Stimulated activated memory B cell treated with anti-CD40 and anti-IgM and Interleukin-4, amounts not matched to agents 10 μg/mL and 1 μg/mL and 100 μg/mL, for 72 hours (primary cell): ENCODE measurements around the gene DNAJB1.

Source experiments
- ATAC-seq: fragments of 150-1000 bp; cut with Tn5 transposase; 2 replicates; pipeline ENCODE4 v1.10.0; 2021
- H3K27ac Mint-ChIP-seq: one replicate; pipeline ENCODE4 v1.8.0; 2022; ENCODE audit warnings: mild to moderate bottlenecking, mixed read lengths
- H3K27me3 Mint-ChIP-seq: one replicate; pipeline ENCODE4 v1.8.0; 2022; ENCODE audit warnings: mixed read lengths
- H3K36me3 Mint-ChIP-seq: one replicate; pipeline ENCODE4 v1.8.0; 2022; ENCODE audit warnings: mixed read lengths
- H3K4me1 Mint-ChIP-seq: one replicate; pipeline ENCODE4 v1.8.0; 2022; ENCODE audit warnings: mixed read lengths
- H3K4me3 Mint-ChIP-seq: one replicate; pipeline ENCODE4 v1.8.0; 2022; ENCODE audit warnings: mild to moderate bottlenecking, moderate library complexity, mixed read lengths
- H3K9me3 Mint-ChIP-seq: one replicate; pipeline ENCODE4 v1.8.0; 2022; ENCODE audit warnings: mixed read lengths

Gene DNAJB1

DNA sequence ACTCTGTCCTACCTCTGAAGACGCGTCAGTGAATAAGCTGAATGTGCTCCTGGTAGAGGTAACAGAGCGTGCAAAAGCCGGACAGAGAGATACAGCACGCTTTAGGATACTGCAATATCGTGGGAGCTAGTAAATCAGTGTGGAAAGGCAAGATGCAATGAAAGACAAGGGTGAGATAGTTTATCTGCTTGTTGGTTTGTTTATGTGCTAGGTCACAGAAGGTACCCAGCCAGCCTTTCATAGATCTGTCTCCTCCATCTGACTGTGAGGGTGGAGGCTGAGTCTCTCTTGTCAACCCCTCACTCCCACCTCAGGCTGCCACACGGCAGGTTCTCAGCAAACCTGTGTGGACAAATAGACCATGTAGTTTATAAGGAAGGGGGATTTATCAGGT, 21.4 kb downstream of the DNAJB1 start:
- Mint-ChIP-seq H3K9me3 (no peaks in the 10 kb centered on the region), H3K27ac (peak overlapping the region; percentile 72), H3K36me3 (peaks cover 6% of the 10 kb centered on the region), H3K4me1 (peaks cover 9% of the 10 kb centered on the region), H3K27me3 (no peaks in the 10 kb centered on the region), H3K4me3 (peak overlapping the region; percentile 82)
- ATAC-seq = no peak

DNA sequence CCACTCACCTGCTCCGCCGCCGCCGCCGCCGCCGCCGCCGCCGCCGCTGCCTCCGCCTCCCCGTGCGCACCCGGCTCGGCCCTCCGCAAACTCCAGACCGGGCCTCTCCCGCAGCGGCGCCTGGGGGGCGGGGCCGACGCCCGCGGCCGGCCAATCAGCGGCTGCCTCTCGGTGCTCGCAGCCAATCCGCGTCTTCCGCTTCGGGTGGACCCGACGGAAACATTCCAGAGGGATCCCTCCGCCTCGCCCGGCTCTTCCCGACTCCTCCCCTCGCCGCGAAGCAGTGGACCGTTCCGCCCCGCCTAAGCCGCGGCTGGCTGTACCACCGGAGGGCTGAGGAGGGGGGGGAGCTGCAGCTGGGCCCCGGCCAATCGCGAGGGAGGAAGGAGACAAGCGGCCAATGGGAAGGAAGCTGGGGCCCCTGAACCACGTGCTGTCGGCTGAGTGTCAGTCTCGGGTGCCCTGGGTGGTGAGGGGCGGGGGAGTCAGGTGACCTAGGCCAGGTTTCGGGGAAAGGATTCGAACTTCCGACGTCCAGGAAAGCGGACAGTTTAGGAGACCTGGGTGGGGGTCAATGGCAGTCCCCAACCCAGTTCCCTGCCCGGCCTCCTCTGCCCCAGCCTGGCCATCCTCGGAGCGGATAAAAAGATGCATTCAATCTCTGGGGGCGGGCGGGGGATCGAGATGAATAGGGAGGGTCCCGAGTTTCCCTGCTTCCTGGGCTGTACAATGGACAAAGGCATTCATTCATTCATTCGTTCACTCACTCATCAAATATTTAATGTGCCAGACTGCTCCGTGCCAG, 22.0 kb downstream of the DNAJB1 start, which contains the start of gene GIPC1:
GIPC1 (minus strand) TSS at position 99 of the 805 bp plus-strand sequence. CDS start 13,151 bp downstream, outside the sequence.
- H3K4me3 Mint-ChIP-seq = peak within 1 kb of the TSS; percentile 82
- H3K27me3 Mint-ChIP-seq = no peaks in the 10 kb centered on the region
- peaks cover 12% of the 10 kb centered on the region for H3K36me3 Mint-ChIP-seq

DNA sequence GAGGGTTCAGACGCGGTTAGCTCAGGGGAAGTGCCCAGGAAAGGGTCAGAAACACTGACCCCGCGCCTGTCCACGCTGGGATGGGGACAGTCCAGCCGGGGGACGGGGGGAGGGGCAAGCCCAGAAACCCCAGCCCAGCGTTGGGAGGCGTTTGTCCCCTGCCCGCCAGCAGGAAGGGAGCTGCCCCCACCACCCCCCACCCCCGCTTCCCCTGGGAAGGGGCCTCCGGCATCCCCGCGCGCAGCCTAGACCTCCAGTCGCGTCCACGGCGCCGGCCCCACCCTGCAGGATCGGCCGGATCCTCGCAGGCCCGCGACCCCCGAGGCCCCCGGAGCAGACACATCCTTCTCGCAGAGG, 22.5 kb downstream of the DNAJB1 start:
- Mint-ChIP-seq H3K9me3 (no peaks in the 10 kb centered on the region), H3K27me3 (no peaks in the 10 kb centered on the region), H3K4me1 (peaks cover 9% of the 10 kb centered on the region), H3K4me3 (peak overlapping the region; percentile 82), H3K36me3 (peaks cover 12% of the 10 kb centered on the region), H3K27ac (peak overlapping the region; percentile 72)
- no peak for ATAC-seq

More for the DNA sequence above, 22.0 kb downstream of the DNAJB1 start, which contains the start of gene GIPC1:
- H3K9me3 Mint-ChIP-seq = no peaks in the 10 kb centered on the region
- H3K4me1 Mint-ChIP-seq = peaks cover 9% of the 10 kb centered on the region
- peak; percentile 92 for ATAC-seq
- peak within 1 kb of the TSS; percentile 72 for H3K27ac Mint-ChIP-seq

DNA sequence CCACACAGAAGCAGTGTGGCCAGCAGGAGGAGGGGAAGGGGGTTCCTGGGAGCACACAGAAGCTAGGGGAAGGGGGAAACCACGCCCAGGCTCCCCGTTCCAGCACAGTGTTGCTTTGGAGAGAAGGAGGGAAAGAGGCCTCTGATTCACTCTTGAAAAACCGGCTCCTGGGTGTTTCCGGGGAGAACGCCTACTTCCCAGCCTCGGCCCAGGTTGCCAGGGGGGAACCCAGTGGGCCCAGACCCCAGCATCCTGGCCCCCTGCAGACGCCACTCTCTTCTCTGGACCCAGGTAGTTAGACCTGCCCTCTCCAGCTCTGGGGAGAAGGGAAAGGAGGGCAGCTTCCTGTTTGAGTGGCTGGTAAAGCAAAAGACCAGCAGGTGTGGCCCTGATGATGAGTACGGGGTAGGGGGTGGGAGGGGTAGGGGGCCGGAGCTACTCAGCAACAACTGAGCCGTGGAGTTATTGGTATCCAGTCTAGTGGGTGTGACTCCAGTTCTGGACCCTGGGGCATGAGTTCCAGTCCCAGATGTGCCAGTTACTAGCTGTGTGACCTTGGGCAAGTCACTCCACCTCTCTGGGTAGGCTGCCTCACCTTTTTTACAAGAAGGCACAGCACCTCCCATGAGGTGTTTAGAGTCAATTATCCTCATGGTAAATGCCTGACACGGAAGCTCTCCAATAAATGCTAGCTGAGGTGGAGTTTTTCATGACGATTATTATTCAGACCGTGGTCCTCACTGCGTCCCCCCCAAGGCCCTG, 23.1 kb downstream of the DNAJB1 start:
- H3K4me1 Mint-ChIP-seq = peaks cover 9% of the 10 kb centered on the region
- H3K27me3 Mint-ChIP-seq = no peaks in the 10 kb centered on the region
- no peaks in the 10 kb centered on the region for H3K9me3 Mint-ChIP-seq
- ATAC-seq = no peak
- H3K36me3 Mint-ChIP-seq = peaks cover 13% of the 10 kb centered on the region
- peak overlapping the region; percentile 72 for H3K27ac Mint-ChIP-seq
- H3K4me3 Mint-ChIP-seq = peak overlapping the region; percentile 76

DNA sequence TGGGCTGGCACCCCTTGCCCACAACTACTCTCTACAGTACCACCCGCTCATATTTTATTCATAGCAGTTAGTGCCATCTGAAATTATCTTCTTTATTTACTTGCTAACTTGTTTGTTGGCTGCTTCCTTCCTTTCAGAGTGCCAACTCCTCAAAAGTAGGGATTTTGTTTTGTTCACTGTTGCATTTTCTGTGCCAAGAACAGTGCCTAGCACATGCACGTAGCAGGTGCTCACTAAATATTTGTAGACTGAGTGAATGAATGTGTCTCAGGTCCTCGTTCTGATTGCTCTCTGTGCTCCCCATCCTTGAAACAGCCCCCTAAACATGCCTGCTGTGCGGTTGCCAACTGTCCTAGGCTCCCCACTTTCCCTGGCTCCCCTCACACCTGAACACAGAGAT, 23.8 kb downstream of the DNAJB1 start:
- peaks cover 9% of the 10 kb centered on the region for H3K4me1 Mint-ChIP-seq
- no peak overlapping the region for H3K4me3 Mint-ChIP-seq
- H3K36me3 Mint-ChIP-seq = peaks cover 18% of the 10 kb centered on the region
- no peak for ATAC-seq
- no peaks in the 10 kb centered on the region for H3K9me3 Mint-ChIP-seq
- no peaks in the 10 kb centered on the region for H3K27me3 Mint-ChIP-seq
- H3K27ac Mint-ChIP-seq = peak overlapping the region; percentile 72

DNA sequence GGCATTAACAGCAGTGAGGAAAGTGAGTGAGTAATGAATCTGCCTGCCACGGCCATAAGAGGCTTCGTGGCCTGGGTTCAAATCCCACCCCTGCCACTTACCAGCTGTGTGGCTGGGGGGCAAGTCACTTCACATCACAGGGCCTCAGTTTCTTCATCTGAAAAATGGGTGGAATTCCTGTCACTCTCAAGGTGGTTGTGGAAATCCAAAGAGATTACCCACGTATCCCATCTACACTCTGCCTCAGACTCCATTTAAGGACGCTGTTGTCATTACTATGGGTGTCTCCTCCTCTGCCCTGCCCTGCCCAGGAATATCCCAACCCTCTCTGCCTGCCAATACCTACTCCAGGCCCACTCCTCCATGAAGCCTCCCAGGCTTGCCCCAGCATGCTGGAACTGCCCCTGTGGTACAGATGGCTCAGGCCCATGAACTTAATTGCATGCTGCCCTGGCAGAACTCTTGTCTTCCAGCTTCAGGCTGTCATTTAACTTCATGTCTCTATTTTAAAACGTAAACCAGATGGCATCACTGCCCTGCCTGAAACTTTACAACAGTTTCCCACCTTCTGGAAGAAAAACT, 25.4 kb downstream of the DNAJB1 start:
- peaks cover 9% of the 10 kb centered on the region for H3K4me1 Mint-ChIP-seq
- H3K36me3 Mint-ChIP-seq = peaks cover 18% of the 10 kb centered on the region
- no peak overlapping the region for H3K4me3 Mint-ChIP-seq
- no peak for ATAC-seq
- H3K27me3 Mint-ChIP-seq = no peaks in the 10 kb centered on the region
- no peak overlapping the region for H3K27ac Mint-ChIP-seq
- H3K9me3 Mint-ChIP-seq = no peaks in the 10 kb centered on the region

DNA sequence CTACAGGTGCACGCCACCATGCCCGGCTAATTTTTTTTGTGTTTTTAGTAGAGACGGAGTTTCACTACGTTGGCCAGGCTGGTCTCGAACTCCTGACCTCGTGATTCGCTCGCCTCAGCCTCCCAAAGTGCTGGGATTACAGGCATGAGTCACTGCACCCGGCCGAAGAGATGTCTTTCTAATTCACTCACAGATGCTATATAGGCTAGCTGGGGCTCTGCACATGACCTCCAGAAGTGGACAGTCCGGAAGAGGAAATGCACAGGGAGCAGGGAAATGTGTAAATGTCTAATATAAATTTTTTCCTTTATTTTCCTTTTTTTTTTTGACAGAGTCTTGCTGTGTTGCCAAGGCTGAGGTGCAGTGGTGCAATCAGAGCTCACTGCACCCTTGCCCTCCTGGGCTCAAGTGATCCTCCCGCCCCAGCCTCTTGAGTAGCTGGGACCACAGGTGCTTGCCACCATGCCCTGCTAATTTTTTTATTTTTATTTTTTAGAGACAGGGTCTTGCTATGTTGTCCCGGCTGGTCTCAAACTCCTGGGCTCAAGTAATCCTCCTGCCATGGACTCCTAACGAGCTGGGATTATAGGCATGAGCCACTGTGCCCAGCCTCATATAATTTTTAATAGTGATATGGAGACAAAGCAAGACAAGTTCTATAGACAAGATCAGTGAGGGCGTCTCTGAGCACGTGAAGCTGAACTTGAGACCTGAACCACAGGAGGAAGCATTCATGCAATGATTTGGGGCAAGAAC, 30.6 kb downstream of the DNAJB1 start:
- Mint-ChIP-seq H3K36me3 (peaks cover 15% of the 10 kb centered on the region), H3K27me3 (no peaks in the 10 kb centered on the region)

DNA sequence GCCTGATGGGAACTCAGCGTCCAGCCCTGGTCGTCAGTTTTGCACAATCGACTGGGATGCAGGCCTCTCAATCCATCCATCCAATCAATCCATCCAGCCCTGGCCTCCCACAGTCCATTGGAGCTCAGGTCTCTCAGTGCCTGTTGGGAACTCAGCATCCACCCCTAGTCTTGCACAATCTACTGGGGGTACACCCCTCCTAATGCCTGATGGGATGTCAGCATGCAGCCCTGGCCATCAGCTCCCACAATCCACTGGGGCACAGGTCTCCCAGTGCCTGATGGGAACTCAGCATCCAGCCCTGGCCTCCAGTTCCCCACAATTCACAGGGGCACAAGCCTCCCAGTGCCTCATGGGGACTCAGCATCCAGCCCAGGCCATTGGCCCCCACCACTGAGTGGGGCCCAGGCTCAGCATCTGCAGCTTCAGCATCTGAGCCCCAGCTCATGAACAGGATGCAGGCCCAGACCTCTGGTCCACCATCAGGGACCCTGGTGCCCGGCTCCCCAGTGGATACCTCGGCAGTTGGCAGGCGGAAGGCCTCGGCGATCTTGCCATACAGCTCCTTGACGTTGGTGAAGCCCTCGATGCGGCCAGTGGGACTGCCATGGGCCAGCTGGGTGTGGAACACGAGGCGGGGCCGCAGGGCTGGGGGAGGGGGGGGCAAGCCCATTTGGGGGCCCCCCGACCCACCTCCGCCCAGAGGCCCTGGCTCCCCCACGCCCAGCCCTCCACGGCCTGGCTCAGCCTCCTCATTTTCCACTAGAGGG, 35.8 kb downstream of the DNAJB1 start:
- Mint-ChIP-seq H3K4me1 (peaks cover 17% of the 10 kb centered on the region), H3K4me3 (no peak overlapping the region), H3K27ac (no peak overlapping the region), H3K36me3 (peaks cover 13% of the 10 kb centered on the region), H3K9me3 (no peaks in the 10 kb centered on the region), H3K27me3 (peaks cover 4% of the 10 kb centered on the region)
- ATAC-seq = no peak

More for the DNA sequence above, 30.6 kb downstream of the DNAJB1 start:
- Mint-ChIP-seq H3K9me3 (no peaks in the 10 kb centered on the region), H3K27ac (peak overlapping the region; percentile 48), H3K4me1 (peaks cover 12% of the 10 kb centered on the region), H3K4me3 (no peak overlapping the region)
- no peak for ATAC-seq

DNA sequence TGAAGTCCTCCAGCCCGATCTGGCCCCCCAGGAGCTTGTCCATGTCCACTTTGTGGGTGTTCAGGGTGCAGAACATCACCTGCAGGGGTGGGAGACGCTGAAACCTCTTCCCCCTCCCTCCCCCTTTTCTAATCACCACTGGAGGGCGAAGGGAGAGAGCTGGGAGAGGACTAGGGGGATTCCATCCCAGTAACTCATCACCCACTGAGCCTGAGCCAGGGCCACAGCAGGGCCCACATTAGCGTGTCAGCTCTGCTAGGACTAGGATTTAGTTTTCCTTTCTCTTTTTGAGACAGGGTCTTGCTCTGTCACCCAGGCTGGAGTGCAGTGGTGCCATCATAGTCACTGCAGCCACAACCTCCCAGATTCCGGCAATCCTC, 37.5 kb downstream of the DNAJB1 start:
- ATAC-seq = no peak
- H3K4me1 Mint-ChIP-seq = peaks cover 13% of the 10 kb centered on the region
- H3K36me3 Mint-ChIP-seq = peaks cover 13% of the 10 kb centered on the region
- peaks cover 20% of the 10 kb centered on the region for H3K27me3 Mint-ChIP-seq
- peak overlapping the region; percentile 14 for H3K4me3 Mint-ChIP-seq
- H3K9me3 Mint-ChIP-seq = no peaks in the 10 kb centered on the region
- no peak overlapping the region for H3K27ac Mint-ChIP-seq

DNA sequence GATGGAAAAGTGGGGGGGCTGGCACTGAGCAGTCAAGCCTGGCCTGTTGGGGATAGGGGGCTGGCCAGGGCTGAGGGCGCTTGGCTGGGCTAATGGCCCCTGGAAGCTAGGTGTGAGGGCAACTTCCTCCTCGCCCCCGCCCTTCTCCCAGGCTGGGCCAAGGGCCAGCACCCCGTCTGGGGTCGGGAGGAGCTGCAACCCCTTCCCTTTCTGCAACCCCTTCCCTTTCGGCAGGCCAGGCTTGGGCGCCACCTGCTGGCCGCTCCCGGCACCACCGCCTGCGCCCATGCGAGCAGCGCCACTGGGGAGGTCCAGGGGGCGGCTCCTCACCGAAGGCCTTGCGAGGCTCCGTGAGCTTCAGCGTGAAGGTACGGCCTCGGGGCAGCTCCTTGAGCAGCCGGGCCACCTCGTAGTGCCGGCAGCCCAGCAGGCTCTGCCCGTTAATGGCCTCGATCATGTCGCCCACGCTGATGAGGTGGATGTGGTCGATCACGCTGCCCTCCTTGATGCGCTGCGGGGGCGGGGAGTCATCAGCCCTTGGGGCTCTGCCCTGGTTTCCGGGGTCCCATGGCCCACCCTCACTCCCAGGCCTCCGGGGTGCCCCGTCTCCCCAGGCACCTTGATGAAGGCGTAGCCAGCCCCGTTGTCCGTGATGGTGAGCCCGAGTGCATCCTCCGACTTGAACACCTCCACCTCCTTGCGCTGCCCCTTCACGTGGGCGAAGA, 38.1 kb downstream of the DNAJB1 start:
- Mint-ChIP-seq H3K36me3 (peaks cover 13% of the 10 kb centered on the region), H3K4me1 (peaks cover 19% of the 10 kb centered on the region), H3K27ac (no peak overlapping the region), H3K9me3 (no peaks in the 10 kb centered on the region), H3K4me3 (no peak overlapping the region), H3K27me3 (peaks cover 26% of the 10 kb centered on the region)
- peak; percentile 70 for ATAC-seq

DNA sequence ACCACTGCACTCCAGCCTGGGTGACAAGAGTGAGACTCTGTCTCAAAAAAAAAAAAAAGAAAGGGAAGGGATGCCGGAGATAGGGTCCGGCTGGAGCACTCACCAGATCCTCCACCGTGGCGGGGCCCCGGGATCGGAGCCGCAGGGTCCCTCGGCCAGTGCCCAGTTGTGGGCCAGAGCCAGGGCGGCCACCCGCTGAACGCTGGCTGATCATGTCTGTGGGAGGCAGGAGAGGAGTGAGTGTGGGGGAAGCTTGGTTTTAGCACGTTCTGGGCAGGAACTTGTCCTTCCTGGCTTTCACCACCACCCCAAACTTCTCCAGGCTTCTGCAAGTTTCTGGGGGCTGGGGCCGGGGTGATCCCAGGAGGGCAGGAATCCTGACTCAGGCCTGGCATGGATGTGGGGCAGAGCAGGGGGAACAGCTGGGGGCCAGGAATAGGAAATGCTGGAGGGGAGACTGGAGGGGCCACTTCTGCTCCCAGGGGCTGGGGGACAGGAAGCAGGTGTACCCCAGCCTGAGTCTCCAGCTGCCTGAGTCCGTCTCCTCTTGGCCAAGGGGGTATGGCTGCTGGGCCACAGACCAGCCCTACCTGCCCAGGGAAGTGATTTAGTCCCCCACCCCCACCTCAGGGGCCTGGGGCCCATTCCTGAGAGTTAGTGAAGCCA, 38.8 kb downstream of the DNAJB1 start:
- Mint-ChIP-seq H3K4me1 (peaks cover 25% of the 10 kb centered on the region), H3K36me3 (peaks cover 13% of the 10 kb centered on the region), H3K27ac (no peak overlapping the region)

DNA sequence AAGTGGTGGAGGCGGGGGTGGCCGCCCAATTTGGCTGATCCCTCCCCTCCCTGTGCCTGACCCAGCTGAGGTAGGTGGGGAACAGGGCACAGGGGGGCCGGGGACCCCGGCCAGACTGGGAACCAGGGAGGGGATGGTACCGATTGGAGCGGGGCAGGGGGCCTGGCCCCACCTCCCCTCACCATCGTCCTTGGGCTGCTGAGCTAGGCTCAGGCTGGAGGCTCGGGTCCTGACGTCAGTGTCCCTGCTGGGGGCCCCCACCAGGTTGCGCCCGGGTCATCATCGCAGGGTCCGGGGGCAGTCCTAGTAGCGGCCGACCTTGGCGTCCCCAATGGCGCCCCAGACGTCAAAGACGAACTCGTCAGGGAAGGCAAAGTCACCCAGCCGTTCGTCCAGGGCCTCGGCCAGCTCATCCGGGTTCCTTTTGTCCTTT, 40.1 kb downstream of the DNAJB1 start:
- H3K9me3 Mint-ChIP-seq = no peaks in the 10 kb centered on the region
- no peak for ATAC-seq
- H3K27me3 Mint-ChIP-seq = peaks cover 43% of the 10 kb centered on the region
- H3K4me3 Mint-ChIP-seq = no peak overlapping the region
- H3K4me1 Mint-ChIP-seq = peaks cover 28% of the 10 kb centered on the region
- peaks cover 13% of the 10 kb centered on the region for H3K36me3 Mint-ChIP-seq
- H3K27ac Mint-ChIP-seq = no peak overlapping the region

More for the DNA sequence above, 38.8 kb downstream of the DNAJB1 start:
- H3K9me3 Mint-ChIP-seq = no peaks in the 10 kb centered on the region
- H3K4me3 Mint-ChIP-seq = no peak overlapping the region
- no peak for ATAC-seq
- H3K27me3 Mint-ChIP-seq = peaks cover 33% of the 10 kb centered on the region

DNA sequence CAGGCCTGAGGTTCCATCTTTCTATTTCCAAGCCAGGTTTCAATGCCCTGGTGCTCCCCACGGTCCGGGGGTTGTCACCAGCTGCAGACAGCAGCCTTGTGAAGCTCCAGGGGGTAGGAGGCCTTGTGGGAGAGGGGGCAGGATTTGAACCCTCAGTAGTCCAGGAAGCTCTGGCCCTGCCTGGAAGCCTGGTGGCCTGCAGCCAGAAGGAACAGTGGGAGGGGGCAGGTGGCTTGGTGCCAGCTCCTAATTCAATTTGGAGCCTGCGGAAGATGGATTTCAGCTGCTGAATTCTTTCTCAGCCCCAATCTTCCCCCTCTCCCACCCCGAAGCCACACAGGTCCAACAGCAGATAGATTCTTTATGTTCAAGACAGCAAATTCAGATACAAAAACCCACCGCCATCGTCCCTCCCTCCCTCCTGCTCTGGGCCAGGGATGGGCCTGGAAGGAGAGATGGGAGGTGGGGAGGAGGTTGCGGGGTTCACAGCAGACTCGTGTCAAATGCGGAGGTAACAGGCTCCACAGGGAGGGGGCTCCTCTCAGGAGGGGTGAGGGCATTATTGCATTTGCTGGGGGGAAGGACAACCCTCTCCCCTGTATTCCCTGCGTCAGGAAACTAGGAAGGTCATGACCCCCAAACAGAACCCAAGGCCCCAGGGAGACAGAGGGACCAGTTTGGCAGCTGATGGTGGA, 40.6 kb downstream of the DNAJB1 start:
- Mint-ChIP-seq H3K4me1 (peaks cover 34% of the 10 kb centered on the region), H3K4me3 (no peak overlapping the region), H3K27ac (no peak overlapping the region), H3K9me3 (no peaks in the 10 kb centered on the region), H3K27me3 (peaks cover 48% of the 10 kb centered on the region), H3K36me3 (peaks cover 13% of the 10 kb centered on the region)
- ATAC-seq = no peak
